Bone marrow (tissue), 2 donors: ENCODE measurements around the gene EHMT1.

Experiments used
- DNase-seq, 2 donors: peaks; one replicate each; lab custom pipeline; 2025; lab: John Stamatoyannopoulos, UW

Gene EHMT1

DNA sequence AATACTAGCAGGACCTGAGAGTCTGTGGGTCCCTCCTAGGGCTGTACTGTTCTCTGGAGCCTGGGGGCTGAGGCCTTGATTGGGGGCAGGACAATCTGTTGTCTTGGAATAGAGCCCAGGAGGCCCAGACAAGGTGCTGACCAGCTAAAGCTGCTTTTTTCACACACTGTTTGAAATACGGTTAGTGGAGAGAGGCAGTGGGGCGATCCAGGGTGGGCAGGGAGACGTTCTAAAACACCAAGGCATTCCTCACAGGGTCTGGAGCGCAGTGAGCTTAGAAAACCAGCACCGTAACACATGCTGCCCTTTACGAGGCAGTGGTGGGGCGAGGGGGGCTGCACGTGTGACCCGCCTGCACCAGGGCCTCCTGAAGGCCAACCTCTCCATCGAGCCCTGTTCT is 55.1 kb downstream of the EHMT1 start:
- DNase-seq, result no peak

DNA sequence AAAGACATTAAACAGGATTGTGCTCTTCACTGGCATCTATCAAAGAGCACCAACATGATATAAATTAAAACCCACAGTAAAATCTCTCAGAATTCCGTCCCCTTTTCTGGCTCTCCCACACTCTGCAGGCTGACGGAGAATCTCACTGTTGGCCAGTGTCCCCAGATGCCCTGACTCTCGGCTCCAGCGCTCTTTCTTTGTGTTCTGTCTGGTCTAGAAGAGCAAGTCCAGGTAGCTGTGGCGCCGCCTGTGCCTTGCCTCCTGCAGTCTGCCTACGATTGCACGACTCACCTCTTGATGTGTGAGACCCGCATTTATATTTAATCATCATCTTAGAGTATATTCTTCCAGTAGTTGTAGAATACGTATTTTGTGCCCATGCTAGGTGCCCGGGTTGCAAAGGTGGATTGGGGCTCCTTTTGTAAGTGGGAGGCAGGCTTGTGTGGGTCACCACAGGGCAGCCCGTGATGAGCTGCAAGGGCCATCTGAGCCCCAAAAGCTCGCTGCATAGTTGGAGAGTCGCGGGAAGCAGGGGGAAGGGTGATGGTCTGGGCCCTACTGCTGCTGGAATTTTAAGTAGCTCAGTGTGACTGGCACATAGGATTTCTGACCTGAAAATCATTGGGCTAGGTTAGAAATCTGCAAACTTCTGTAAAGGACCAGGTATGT is 55.6 kb downstream of the EHMT1 start:
- no peak for DNase-seq

GRCh38 chr9:137674976-137675320 is 56.1 kb downstream of the EHMT1 start:
- DNase-seq, result no peak

DNA sequence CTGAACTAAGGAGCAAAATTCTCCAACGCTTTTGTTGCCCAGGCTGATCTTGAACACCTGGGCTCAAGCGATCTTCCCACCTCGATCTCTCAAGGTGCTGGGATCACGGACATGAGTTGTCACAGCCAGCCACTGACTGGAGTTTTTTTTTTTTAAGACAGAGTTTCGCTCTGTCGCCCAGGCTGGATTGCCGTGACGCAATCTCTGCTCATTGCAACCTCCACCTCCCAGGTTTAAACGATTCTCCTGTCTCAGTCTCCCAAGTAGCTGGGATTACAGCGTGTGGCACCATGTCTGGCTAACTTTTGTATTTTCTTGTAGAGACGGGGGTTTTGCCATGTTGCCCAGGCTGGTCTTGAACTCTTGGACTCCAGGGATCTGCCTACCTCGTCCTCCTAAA is 58.2 kb downstream of the EHMT1 start:
- DNase-seq, result no peak

- no peak for DNase-seq
These were observed 59.4 kb downstream of the EHMT1 start for GRCh38 chr9:137678202-137678601.

GRCh38 chr9:137679249-137679648 is 60.4 kb downstream of the EHMT1 start:
- DNase-seq, result no peak

GRCh38 chr9:137679695-137680305 is 61.0 kb downstream of the EHMT1 start:
- DNase-seq, result no peak

GRCh38 chr9:137680444-137681358 is 61.9 kb downstream of the EHMT1 start:
- no peak for DNase-seq

DNA sequence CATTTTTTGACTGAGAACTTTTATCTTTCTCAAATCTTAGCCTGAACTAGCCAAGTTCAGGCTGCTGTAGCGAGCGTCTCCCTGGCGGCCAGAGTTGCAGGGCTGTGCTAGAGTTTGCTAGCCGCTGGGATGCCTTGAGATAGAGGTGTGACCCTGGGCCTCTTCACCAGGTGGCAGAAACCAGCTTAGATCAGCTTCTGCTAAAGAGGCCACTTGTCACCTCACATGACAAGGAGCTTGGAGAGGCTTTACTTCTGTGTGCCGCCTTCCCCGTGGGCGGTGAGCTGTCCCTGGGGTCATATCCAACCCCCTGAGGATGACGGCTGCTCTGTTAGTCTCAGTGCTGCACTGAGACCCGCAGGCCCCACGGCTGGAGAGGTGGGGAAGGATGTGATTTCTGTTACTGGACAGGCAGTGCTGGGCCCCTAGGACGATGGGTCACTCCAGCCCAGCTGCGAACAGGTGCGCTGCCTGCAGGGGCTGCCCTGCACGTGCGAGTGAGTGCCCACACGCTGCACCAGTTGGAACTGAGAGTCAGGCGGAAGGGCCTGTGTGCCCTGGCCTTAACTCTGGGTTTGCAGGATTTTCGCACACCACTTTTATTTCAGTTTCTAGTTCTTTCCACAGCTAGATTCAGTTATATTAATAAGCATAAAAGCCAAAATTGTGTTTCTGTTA is 63.8 kb downstream of the EHMT1 start:
- DNase-seq, result no peak

DNA sequence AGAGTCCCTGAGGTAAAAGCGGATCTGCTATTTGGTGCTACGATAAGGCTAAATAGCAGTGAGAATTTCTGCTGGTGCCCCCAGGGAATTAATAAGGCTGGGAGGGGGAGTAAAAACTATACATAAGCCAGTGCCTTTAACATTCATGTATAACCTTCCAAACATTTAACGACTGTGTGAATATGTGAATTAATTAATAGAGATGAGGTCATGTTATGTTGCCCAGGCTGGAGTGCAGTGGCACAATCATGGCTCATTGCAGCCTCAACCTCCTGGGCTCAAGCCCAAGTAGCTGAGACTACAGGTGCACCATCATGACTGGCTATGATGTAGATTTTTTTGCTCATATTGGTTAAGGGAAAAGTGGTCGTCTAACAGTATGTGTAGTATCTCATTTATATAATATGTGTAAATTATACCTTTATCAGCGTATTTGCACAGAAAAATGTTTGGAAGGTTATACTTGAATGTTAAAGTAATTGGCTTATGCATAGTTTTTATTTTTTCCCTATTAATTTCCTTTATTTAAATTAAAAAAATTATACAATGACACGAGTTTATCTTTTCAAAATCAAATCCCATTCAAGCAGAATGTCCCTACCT is 64.6 kb downstream of the EHMT1 start:
- DNase-seq, result no peak

DNA sequence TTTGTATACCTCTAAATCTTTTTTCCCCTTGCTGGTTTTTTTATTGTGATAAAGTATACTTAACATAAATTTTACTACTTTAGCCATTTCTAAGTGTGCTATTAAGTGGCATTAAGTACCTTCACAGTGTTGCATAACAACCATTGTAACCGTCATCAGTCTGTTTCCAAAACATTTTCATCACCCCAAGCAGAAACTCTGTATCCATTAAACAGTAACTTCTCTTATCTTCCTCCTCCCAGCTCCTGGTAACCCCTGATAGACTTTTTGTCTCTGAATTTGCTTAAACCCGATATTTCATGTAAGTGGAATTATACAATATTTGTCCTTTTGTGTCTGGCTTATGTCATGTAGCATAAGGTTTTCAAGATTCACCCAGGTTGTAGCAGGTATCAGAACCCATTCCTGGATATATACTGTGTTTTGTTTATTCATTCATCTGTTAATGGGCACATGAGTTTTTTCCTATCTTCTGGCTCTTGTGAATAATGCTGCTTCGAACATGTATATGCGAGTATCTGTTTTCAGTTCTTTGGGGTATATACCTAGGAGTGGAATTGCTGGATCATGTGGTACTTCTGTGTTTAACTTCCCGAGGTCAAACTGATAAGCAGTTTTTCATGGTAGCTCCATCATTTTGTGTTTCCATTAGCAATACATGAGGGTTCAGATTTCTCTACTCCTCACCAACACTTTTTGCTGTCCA is 66.4 kb downstream of the EHMT1 start:
- DNase-seq, result no peak

DNA sequence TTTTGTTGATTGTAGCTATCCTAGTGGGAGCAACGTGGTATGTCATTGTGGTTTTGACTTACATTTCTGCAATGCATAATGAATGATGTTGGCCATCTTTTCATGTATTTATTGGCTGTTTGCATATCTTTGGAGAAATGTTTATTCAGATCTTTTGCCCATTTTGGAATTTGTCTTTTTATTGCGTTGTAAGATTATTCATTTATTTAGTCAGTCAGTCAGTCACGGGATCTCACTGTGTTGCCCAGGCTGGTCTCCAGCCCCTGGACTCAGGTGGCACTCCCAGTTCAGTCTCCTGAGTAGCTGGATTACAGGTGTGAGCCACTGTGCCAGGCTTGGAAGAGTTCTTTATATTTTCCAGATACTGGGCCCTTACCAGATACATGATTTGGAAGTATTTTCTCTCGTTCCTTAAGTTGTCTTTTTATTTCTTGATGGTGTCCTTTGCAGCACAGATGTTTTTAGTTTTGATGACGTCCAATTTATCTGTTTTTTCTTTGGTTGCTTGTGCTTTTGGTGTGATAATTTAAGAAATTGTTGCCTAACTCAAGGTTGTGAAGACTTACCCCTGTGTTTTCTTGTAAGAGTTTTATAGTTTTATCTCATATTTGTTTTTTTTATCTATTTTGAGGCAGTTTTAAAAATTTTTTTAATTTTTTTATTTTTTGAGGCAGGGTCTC is 67.1 kb downstream of the EHMT1 start:
- DNase-seq, result no peak

GRCh38 chr9:137688261-137688660 is 69.5 kb downstream of the EHMT1 start:
- no peak for DNase-seq

DNA sequence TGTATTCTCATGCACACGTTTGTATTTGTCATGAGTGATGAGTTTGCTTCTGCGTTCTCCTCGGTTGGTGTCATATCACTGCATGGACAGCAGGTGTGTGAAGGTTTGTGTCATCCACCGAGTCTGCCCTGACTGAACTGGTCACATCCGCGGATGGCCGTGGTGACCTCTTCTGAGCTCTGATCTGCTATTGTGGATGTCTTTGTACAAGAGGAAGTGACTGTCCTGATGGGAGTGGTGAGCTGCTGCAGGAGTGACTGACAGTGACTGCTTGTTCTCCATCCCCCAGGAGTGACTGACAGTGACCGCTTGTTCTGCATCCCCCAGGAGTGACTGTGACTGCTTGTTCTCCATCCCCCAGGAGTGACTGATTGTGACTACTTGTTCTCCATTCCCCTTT is 69.9 kb downstream of the EHMT1 start:
- no peak for DNase-seq

DNA sequence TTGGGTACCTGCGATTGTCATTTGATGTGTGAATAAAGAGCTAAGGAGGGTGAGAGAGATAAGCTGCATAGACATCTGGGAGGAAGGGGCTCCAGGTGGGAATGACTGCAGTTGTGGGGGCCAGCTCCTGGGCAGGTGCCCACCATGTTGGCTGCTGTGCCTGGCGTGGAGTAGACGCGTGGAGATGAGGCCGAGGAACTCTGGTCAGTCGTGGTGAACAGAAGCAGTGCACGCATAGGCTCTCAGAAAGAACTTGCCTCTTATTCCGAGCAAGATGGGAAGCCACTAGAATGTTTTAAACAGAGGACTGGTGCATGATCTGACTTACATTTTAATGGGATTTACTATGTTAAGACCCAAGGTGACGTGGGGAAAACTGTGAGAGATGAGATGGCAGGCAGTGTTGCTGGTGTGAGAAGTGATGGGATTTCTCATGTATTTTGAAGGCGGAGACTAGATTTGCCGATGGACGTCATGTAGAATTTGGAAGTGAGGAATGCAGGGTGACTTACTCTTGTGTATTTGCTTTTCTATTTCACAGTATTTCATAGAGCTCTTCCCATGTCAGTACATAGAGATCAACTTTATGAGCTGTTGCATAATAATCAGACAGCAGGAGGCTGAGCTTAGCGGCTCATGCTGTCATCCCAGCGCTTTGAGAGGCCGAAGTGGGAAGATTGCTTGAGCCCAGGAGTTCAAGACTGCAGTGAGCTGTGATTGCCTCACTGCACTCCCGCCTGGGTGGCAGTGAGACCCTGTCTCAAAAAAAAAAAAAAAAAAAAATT is 71.1 kb downstream of the EHMT1 start:
- no peak for DNase-seq

GRCh38 chr9:137690930-137691645 is 72.3 kb downstream of the EHMT1 start:
- no peak for DNase-seq

DNA sequence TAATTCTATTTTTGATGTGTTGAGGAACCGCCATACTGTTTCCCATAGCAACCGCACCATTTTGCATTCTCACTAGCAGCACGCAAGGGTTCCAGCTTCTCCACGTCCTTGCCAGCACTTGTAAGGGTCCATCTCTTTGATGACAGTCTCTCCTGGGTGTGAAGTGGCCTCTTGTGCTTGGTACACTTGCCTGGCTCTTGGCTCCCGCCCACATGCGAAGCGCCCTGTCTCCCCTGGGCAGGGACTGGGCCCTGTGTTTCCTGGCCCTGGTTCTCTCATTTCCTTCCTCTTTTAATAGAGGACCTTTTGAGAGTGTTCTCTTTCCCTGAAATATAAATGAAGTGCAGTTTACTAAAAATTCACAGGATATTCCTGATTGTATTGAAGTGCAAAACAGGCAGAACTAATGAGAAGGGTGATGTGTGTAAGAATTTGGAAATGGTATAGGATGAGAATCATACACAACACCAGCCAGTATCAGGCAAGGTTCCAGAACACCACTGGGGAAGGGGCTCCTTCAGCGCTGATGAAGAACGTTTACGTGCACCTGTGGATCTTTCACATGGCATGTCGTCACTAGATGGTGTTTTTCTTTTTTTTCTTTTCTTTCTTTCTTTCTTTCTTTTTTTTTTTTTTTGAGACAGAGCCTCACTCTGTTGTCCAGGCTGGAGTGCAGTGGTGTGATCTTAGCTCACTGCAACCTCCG is 73.0 kb downstream of the EHMT1 start:
- DNase-seq, result peak in 1 of 2 donors; percentile 58

DNA sequence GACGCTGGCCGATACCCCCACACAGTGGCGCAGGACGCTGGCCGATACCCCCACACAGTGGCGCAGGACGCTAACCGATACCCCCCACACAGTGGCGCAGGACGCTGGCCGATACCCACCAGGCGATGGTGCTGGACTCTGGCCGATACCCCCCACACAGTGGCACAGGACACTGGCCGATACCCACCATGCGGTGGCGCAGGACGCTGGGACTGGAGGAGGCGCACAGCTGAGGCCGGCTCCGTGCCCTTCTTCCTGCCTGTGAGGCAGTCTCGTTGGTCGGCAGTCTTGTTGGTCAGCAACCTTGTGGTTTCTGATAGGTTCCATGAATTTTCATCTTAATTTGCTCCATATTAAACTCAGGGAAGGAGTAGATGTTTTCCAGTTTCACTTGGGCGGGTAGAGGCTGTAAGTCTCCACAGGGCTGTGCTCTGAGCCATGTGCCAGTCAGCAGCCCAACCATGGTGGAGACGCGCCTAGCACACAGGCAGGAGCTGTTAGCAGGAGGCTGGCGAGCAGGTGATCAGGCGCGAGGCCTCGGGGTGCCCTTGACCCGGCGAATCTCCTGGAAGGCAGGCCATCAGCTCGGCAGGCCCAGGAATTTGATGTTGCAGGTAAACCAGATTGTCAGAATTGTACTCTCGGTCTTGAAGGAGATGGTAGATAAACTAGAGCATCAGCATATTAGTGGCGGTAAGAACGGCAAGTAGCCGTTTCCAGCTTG is 75.6 kb downstream of the EHMT1 start:
- DNase-seq, result no peak
